ENCODE results near the gene KRTAP12-4. TPM values are rescaled to one million over a fixed set of nuclear protein-coding genes. Genes with fewer than 3 reads are reported as not detected.

The KRTAP12-4 gene, protein sequence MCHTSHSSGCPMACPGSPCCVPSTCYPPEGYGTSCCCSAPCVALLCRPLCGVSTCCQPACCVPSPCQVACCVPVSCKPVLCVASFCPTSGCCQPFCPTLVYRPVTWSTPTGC
- total RNA-seq (not detected), polyA plus RNA-seq (not detected), total RNA-seq (0 to 0.14 (median 0) reads per million in 6 experiments)

- peaks cover 0 to 44% (median 18%) of the 10 kb centered on the region in 9 donors for H3K9me3 Mint-ChIP-seq
- peaks cover 35 to 82% (median 69%) of the 10 kb centered on the region in 4 donors for H3K4me1 Mint-ChIP-seq
- peak; percentile 8 to 14 for ATAC-seq
Measured at GRCh38 chr21:44654576-44655175, at the start of gene KRTAP12-4. Gene KRTAP12-4, minus strand, starts transcription at chr21:44654659. Its CDS starts 45 bp downstream, at chr21:44654614.

GRCh38 chr21:44703731-44704635 is 49.5 kb upstream of the KRTAP12-4 start:
- POLR2A ChIA-PET, result no interaction called here
- H3K36me3 Mint-ChIP-seq, result peaks cover 5 to 8% (median 7%) of the 10 kb centered on the region in 3 donors
- DNase-seq (no peak), ATAC-seq (no peak)
- H3K27me3 Mint-ChIP-seq, result peaks cover 37 to 95% (median 60%) of the 10 kb centered on the region in 5 donors
- no peak overlapping the region for H3K27ac Mint-ChIP-seq
- no peak overlapping the region for H3K4me3 Mint-ChIP-seq
- peaks cover 0 to 25% (median 8%) of the 10 kb centered on the region in 9 donors for H3K9me3 Mint-ChIP-seq
- peaks cover 2 to 27% (median 15%) of the 10 kb centered on the region in 4 donors for H3K4me1 Mint-ChIP-seq

More at GRCh38 chr21:44654576-44655175, at the start of gene KRTAP12-4:
- Mint-ChIP-seq H3K4me3 (peak within 1 kb of the TSS; percentile 43 to 86 (median 64)), H3K36me3 (peaks cover 2 to 17% (median 17%) of the 10 kb centered on the region in 3 donors), H3K27ac (peak within 1 kb of the TSS; percentile 89 to 99 (median 95)), H3K27me3 (no peaks in the 10 kb centered on the region)
- POLR2A ChIA-PET, result interaction anchor here (2.4 kb wide), 1 partner anchor 68 kb away, joined by 6 read pairs; no protein-coding TSS in a partner anchor
- peak in 5 of 10 donors; percentile 15 to 66 (median 37) for DNase-seq

GRCh38 chr21:44702973-44703730 is 48.7 kb upstream of the KRTAP12-4 start:
- Mint-ChIP-seq H3K4me1 (peaks cover 2 to 26% (median 13%) of the 10 kb centered on the region in 4 donors), H3K36me3 (peaks cover 5 to 8% (median 7%) of the 10 kb centered on the region in 3 donors), H3K27me3 (peaks cover 41 to 95% (median 59%) of the 10 kb centered on the region in 5 donors), H3K9me3 (peaks cover 0 to 23% (median 8%) of the 10 kb centered on the region in 9 donors), H3K27ac (peak overlapping the region in 1 of 10 donors; percentile 91), H3K4me3 (no peak overlapping the region)
- POLR2A ChIA-PET, result no interaction called here
- DNase-seq (no peak), ATAC-seq (no peak)

DNA sequence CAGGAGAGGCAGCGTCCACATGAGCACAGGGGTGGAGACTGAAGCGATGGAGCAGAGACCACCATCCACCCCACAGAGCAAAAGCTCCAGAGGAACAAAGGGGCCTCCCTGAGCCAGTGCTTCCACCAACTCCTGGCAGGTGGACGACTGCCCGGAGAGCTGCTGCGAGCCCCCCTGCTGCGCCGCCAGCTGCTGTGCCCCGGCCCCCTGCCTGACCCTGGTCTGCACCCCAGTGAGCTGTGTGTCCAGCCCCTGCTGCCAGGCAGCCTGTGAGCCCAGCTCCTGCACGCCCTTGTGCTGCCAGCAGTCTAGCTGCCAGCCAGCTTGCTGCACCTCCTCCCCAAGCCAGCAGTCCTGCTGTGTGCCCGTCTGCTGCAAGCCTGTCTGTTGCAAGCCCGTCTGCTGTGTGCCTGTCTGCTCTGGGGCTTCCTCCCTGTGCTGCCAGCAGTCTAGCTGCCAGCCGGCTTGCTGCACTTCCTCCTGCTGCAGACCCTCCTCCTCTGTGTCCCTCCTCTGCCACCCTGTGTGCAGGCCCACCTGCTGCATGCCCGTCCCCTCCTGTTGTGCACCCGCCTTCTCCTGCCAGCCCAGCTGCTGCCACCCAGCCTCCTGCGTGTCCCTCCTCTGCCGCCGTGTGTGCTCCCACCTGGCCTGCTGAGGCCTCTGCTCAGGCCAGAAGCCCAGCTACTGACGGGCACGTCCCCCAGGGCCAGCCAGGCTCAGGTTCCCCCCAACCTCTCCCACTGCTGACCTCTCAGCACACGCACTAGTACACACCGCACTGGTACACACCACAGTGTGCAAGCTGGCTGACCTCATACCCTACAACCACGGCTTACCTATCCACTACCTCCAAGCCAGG is 47.9 kb upstream of the KRTAP12-4 start:
- H3K4me3 Mint-ChIP-seq, result no peak overlapping the region
- DNase-seq (no peak), ATAC-seq (no peak)
- POLR2A ChIA-PET, result no interaction called here
- peaks cover 7 to 8% (median 7%) of the 10 kb centered on the region in 3 donors for H3K36me3 Mint-ChIP-seq
- H3K9me3 Mint-ChIP-seq, result peaks cover 0 to 22% (median 8%) of the 10 kb centered on the region in 9 donors
- peak overlapping the region in 1 of 10 donors; percentile 4 for H3K27ac Mint-ChIP-seq
- peaks cover 44 to 95% (median 59%) of the 10 kb centered on the region in 5 donors for H3K27me3 Mint-ChIP-seq
- H3K4me1 Mint-ChIP-seq, result peaks cover 0 to 29% (median 15%) of the 10 kb centered on the region in 4 donors

- Mint-ChIP-seq H3K4me3 (no peak overlapping the region), H3K27ac (no peak overlapping the region), H3K27me3 (peaks cover 43 to 95% (median 59%) of the 10 kb centered on the region in 5 donors), H3K4me1 (peaks cover 0 to 35% (median 18%) of the 10 kb centered on the region in 4 donors), H3K9me3 (peaks cover 0 to 22% (median 8%) of the 10 kb centered on the region in 9 donors), H3K36me3 (peaks cover 7 to 8% (median 7%) of the 10 kb centered on the region in 3 donors)
- ATAC-seq (no peak), DNase-seq (no peak)
- POLR2A ChIA-PET, result no interaction called here
Measured at GRCh38 chr21:44701541-44701940, 47.1 kb upstream of the KRTAP12-4 start.

GRCh38 chr21:44701023-44701400 is 46.6 kb upstream of the KRTAP12-4 start:
- ATAC-seq, result no peak
- peaks cover 6 to 8% (median 7%) of the 10 kb centered on the region in 3 donors for H3K36me3 Mint-ChIP-seq
- DNase-seq, result no peak
- H3K27me3 Mint-ChIP-seq, result peaks cover 43 to 95% (median 58%) of the 10 kb centered on the region in 5 donors
- peaks cover 0 to 19% (median 7%) of the 10 kb centered on the region in 9 donors for H3K9me3 Mint-ChIP-seq
- POLR2A ChIA-PET, result no interaction called here
- no peak overlapping the region for H3K4me3 Mint-ChIP-seq
- no peak overlapping the region for H3K27ac Mint-ChIP-seq
- H3K4me1 Mint-ChIP-seq, result peaks cover 0 to 41% (median 18%) of the 10 kb centered on the region in 4 donors

- Mint-ChIP-seq H3K4me3 (peak overlapping the region in 1 of 10 donors; percentile 48), H3K9me3 (peaks cover 0 to 13% (median 3%) of the 10 kb centered on the region in 9 donors), H3K4me1 (peaks cover 0 to 47% (median 20%) of the 10 kb centered on the region in 4 donors), H3K27me3 (peaks cover 38 to 89% (median 55%) of the 10 kb centered on the region in 5 donors), H3K36me3 (peaks cover 2 to 3% (median 2%) of the 10 kb centered on the region in 3 donors), H3K27ac (peak overlapping the region in 1 of 10 donors; percentile 52)
- ATAC-seq (no peak), DNase-seq (no peak)
- POLR2A ChIA-PET, result interaction anchor here (0.8 to 1.1 kb wide), 2 partner anchors 8 to 43 kb away, joined by 3 read pairs; partner anchors contain the start of gene KRTAP12-3
Measured at GRCh38 chr21:44700101-44701022, 45.9 kb upstream of the KRTAP12-4 start.

DNA sequence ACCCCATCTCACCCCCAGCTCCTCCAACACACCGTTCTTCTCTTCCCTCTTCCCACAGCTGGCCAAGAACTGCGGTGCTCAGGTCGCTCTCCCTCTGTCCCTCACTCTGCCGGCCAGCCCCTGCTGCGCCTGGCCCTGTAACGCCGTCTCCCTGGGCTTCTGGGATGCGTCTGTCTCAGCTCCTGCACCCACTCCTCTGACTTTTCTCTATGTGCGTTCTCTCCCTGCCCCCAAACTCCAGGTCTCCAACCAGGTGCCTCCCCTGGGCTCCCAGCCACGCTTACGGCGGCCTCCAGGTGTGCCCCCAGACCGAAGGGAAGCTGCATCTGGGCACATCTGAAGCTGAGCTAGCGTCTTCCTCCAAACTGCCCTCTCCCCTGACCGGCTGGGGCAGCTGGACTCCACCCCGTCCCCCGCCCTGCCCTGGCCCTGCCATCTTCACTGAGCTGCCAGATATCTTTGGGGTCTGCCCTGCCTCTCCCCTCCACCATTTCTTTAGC is 45.1 kb upstream of the KRTAP12-4 start:
- Mint-ChIP-seq H3K27ac (peak overlapping the region in 3 of 10 donors; percentile 9 to 88 (median 25)), H3K36me3 (peaks cover 0 to 2% (median 2%) of the 10 kb centered on the region in 3 donors), H3K9me3 (peaks cover 0 to 5% (median 0%) of the 10 kb centered on the region in 9 donors), H3K4me1 (peaks cover 4 to 55% (median 24%) of the 10 kb centered on the region in 4 donors), H3K4me3 (peak overlapping the region in 1 of 10 donors; percentile 48), H3K27me3 (peaks cover 33 to 81% (median 49%) of the 10 kb centered on the region in 5 donors)
- ATAC-seq (no peak), DNase-seq (no peak)
- POLR2A ChIA-PET, result interaction anchor here (0.8 to 1.1 kb wide), 2 partner anchors 9 to 42 kb away, joined by 3 read pairs; partner anchors contain the start of gene KRTAP12-3

DNA sequence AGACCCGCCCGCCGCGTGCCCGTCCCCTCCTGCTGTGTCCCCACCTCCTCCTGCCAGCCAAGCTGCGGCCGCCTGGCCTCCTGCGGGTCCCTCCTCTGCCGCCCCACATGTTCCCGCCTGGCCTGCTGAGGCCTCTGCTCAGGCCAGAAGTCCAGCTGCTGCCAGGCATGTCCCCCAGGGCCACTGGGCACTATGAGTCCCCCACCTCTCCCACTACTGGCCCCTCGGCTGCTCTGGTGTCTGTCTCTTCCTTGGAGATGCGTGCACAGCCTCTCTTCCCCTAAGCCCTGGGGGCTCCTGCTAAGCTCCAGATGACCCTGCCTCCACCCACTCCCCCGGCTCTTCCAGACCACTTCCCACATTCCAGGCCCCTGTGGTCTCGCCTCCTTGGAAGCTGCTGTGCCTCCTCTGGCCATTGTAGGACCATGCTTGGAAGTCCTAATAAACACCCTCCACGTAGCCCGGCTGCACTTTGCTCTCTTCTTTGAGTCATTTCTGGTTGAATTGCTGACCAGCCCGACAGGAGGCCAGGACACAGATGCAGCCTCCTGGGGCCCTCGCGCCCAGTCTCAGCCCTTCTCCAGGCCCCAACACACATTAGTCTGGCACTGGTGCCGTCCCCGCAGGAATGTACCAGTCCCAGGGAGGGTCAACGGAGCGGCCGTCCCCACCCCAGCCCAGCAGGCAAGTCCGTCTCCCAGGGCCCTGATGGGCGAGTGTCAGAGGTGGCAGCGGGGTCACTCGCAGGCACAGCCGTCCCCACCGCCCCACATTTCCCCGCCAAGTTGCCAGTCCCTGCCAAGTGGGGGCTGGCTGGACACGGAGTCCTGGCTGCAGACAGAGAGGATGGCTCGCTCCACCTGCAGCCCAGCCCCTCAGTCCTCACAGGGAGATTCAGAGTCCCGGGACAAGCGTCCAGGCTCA is 43.6 kb upstream of the KRTAP12-4 start:
- no peak for ATAC-seq
- H3K4me3 Mint-ChIP-seq, result peak overlapping the region in 3 of 10 donors; percentile 11 to 58 (median 54)
- peaks cover 0 to 2% (median 2%) of the 10 kb centered on the region in 3 donors for H3K36me3 Mint-ChIP-seq
- POLR2A ChIA-PET, result interaction anchor here (0.6 kb wide), 1 partner anchor 39 kb away, joined by 3 read pairs; no protein-coding TSS in a partner anchor
- peaks cover 0 to 7% (median 0%) of the 10 kb centered on the region in 9 donors for H3K9me3 Mint-ChIP-seq
- peaks cover 5 to 62% (median 26%) of the 10 kb centered on the region in 4 donors for H3K4me1 Mint-ChIP-seq
- peaks cover 29 to 66% (median 44%) of the 10 kb centered on the region in 5 donors for H3K27me3 Mint-ChIP-seq
- peak overlapping the region in 1 of 10 donors; percentile 47 for H3K27ac Mint-ChIP-seq
- no peak for DNase-seq

Data from naive thymus-derived CD8-positive, alpha-beta T cell (primary cell).